K562 (cell line): ENCODE results near the gene FRMPD1. TPM values are rescaled to one million over a fixed set of nuclear protein-coding genes. Genes with fewer than 3 reads are reported as not detected.
A peak's percentile ranks its signal among the peaks of the same experiment; 100 is the strongest.

Experiments used
- ATAC-seq: fragments of 200-7000 bp; cut with Tn5 transposase; 3 replicates; pipeline ENCODE4 v1.9.1; 2020; ENCODE audit warnings: moderate library complexity
- BruUV-seq: library from RNA; stranded (reverse); fragments of 400-500 nt; replicated peaks from 2 replicates; lab custom pipeline; 2021; lab: Mats Ljungman, UMichigan
- CTCF ChIA-PET: fragments of 300-600 bp; formaldehyde crosslinking; extraction: SDS; loops from one replicate; lab custom pipeline; 2021; ENCODE audit warnings: low intra/inter-chr PET ratio; lab: Yijun Ruan, JAX
- POLR2A ChIA-PET: fragments of 300-600, 350-650 bp; sonication (Branson Sonifier 250); formaldehyde crosslinking; extraction: SDS; loops from one replicate; lab custom pipeline; 2021; ENCODE audit warnings: antibody characterized with exemption, inconsistent platforms; lab: Yijun Ruan, JAX
- DNase-seq, 4 experiments: peaks; one replicate each; pipeline versions ENCODE4 v3.0.0 to v3.0.0-alpha.2; 2011 to 2018; ENCODE audit warnings: low spot score in 3 of 4, mixed read lengths in 3 of 4; ENCODE audit errors: extremely low read depth in 1 of 4
- FAIRE-seq: peaks from 2 replicates; lab custom pipeline; 2011; peaks lifted over from hg19 to GRCh38; lab: Jason Lieb, UNC
- H2AFZ ChIP-seq: 2 replicates; pipeline ENCODE4 v1.6.0; 2011; ENCODE audit warnings: low read depth, low read length, control low read depth, inconsistent platforms
- H3K27ac ChIP-seq: fragments of 200-600 bp; 3 replicates; pipeline ENCODE4 v1.8.0; 2011; ENCODE audit warnings: low read depth, mild to moderate bottlenecking, control low read depth, inconsistent platforms, low read length, moderate library complexity, mixed read lengths; ENCODE audit errors: extremely low read depth
- H3K27me3 ChIP-seq, 2 experiments: fragments of 300-600 bp in 1 of 2; 2 replicates in 1 of 2; 3 replicates in 1 of 2; pipeline versions ENCODE4 v1.6.0 to v1.8.0; 2011; ENCODE audit warnings: inconsistent platforms in 2 of 2, low read length in 2 of 2, mild to moderate bottlenecking in 1 of 2, mixed read lengths in 1 of 2, moderate library complexity in 1 of 2; ENCODE audit not compliant: control insufficient read depth in 2 of 2, insufficient read depth in 2 of 2
- H3K36me3 ChIP-seq: fragments of 300-600 bp; 3 replicates; pipeline ENCODE4 v1.8.0; 2011; ENCODE audit warnings: mild to moderate bottlenecking, low read length, inconsistent platforms; ENCODE audit not compliant: control insufficient read depth, insufficient read depth
- H3K4me1 ChIP-seq, 2 experiments: fragments of 200-600 bp in 1 of 2; replicated peaks in 1 of 2; 2 replicates in 1 of 2; 3 replicates in 1 of 2; pipeline versions ENCODE4 v1.5.1 to v1.8.0; 2011; ENCODE audit warnings: inconsistent platforms in 2 of 2, low read length in 2 of 2, mild to moderate bottlenecking in 1 of 2, mixed read lengths in 1 of 2, moderate library complexity in 1 of 2; ENCODE audit not compliant: control insufficient read depth in 2 of 2, insufficient read depth in 2 of 2
- H3K4me2 ChIP-seq: 2 replicates; pipeline ENCODE4 v1.6.1; 2011; ENCODE audit warnings: low read length, control low read depth, inconsistent platforms, mixed read lengths; ENCODE audit not compliant: insufficient read depth
- H3K4me3 ChIP-seq: fragments of 200-600 bp; sonication (generic), shearing (Covaris generic); 2 replicates; pipeline ENCODE4 v1.5.1; 2016; ENCODE audit warnings: control low read depth, inconsistent platforms
- H3K79me2 ChIP-seq: fragments of 200-600 bp; 3 replicates; pipeline ENCODE4 v1.8.0; 2011; ENCODE audit warnings: low read length, inconsistent platforms; ENCODE audit not compliant: control insufficient read depth, insufficient read depth
- H3K9ac ChIP-seq, 2 experiments: 2 replicates each; pipeline versions ENCODE4 v1.6.0 to v1.6.1; 2011; ENCODE audit warnings: low read depth in 2 of 2, low read length in 2 of 2, control low read depth in 1 of 2, inconsistent platforms in 1 of 2, mild to moderate bottlenecking in 1 of 2, mixed read lengths in 1 of 2; ENCODE audit not compliant: insufficient read depth in 1 of 2
- H3K9me1 ChIP-seq: one replicate; pipeline ENCODE4 v1.6.0; 2011; ENCODE audit warnings: inconsistent platforms, mild to moderate bottlenecking, low read length, moderate library complexity; ENCODE audit not compliant: control insufficient read depth, insufficient read depth
- H3K9me3 ChIP-seq: replicated peaks from 2 replicates; pipeline ENCODE4 v1.5.1; 2011; ENCODE audit warnings: low read depth, low read length, inconsistent platforms; ENCODE audit not compliant: control insufficient read depth, insufficient read depth
- H4K20me1 ChIP-seq: replicated peaks from 2 replicates; pipeline ENCODE4 v1.6.1; 2011; ENCODE audit warnings: low read length, inconsistent platforms, mixed read lengths; ENCODE audit not compliant: control insufficient read depth, insufficient read depth
- BMI1 ChIP-seq: fragments of 150-350 bp; IDR thresholded peaks from 2 replicates; pipeline ENCODE4 v1.6.1; 2014; ENCODE audit warnings: low read length
- CBX3 ChIP-seq, 2 experiments: IDR thresholded peaks; 1 replicate in 1 of 2; 2 replicates in 1 of 2; pipeline ENCODE4 v1.6.1; 2012; ENCODE audit warnings: inconsistent platforms in 2 of 2, low read length in 2 of 2, borderline replicate concordance in 1 of 2, control low read depth in 1 of 2
- CXXC5 ChIP-seq: fragments of 250-450 bp; sonication (Bioruptor Pico); IDR thresholded peaks from 2 replicates; pipeline ENCODE4 v1.8.0; 2022; ENCODE audit warnings: inconsistent platforms, mild to moderate bottlenecking, moderate library complexity
- RB1 ChIP-seq: fragments of 450-650 bp; IDR thresholded peaks from 2 replicates; pipeline ENCODE4 v1.6.1; 2017; ENCODE audit warnings: low read depth, mild to moderate bottlenecking
- SMARCC2 ChIP-seq: fragments of 450-650 bp; IDR thresholded peaks from 2 replicates; pipeline ENCODE4 v1.6.1; 2017; ENCODE audit warnings: antibody characterized with exemption, moderate library complexity, mild to moderate bottlenecking, low read depth
- SP2 ChIP-seq: IDR thresholded peaks from 2 replicates; pipeline ENCODE4 v1.6.1; 2011; ENCODE audit warnings: mild to moderate bottlenecking, low read depth, low read length, moderate library complexity; ENCODE audit not compliant: poor library complexity, severe bottlenecking; ENCODE audit errors: extremely low read depth
- SRSF7 ChIP-seq: fragments of 200-400 bp; formaldehyde crosslinking; optimal IDR thresholded peaks from 2 replicates; pipeline ENCODE3; 2017; ENCODE audit warnings: mild to moderate bottlenecking, low read depth, low read length
- ZNF143 ChIP-seq: sonication (generic); formaldehyde crosslinking; IDR thresholded peaks from 2 replicates; pipeline ENCODE4 v1.9.0; 2022; ENCODE audit warnings: mild to moderate bottlenecking, missing genetic modification reagents
- WGBS: fragments of 100-300 bp; shearing (Covaris generic); methylation state at CpG from one replicate; pipeline ENCODE4 v1.1.6; 2016; ENCODE audit warnings: low coverage, mixed read lengths; ENCODE audit not compliant: insufficient coverage; ENCODE audit errors: missing lambda C conversion rate; 5-methylcytosine and 5-hydroxymethylcytosine counted together
- in situ Hi-C: fragments of 300-500 bp; cut with MboI; formaldehyde crosslinking; loops from 4 replicates; pipeline ENCODE4 v1.15.0; 2018; ENCODE audit warnings: inconsistent platforms, mixed read lengths
- intact Hi-C: fragments of 100-400 bp; cut with micrococcal nuclease; formaldehyde crosslinking; loops from 2 replicates; pipeline ENCODE4 v1.14.2; 2022
- polyA plus RNA-seq, 8 experiments: library from polyadenylated mRNA; depleted of rRNA in 4 of 8; stranded (reverse) in 5 of 8; unstranded in 3 of 8; fragments of >200 nt; fragmentation: Nextera tagmentation in 2 of 8; fragmentation: Illumina TruSeq in 1 of 8; extraction: Ambion mirVana in 2 of 8; extraction: Trizol in 1 of 8; gene quantifications; 2 replicates each; pipeline versions ENCODE4 v1.2.1 to v1.2.3, GENCODE V29; 2011 to 2014; ENCODE audit warnings: inconsistent platforms in 1 of 8, missing spikeins in 1 of 8
- total RNA-seq, 7 experiments: library from RNA; depleted of rRNA in 6 of 7; stranded (reverse); fragments of >200 nt in 6 of 7; fragmentation: Illumina TruSeq in 2 of 7; extraction: Trizol in 2 of 7; gene quantifications; 2 replicates each; pipeline versions ENCODE4 v1.2.1 to v1.2.3, GENCODE V29; 2011 to 2021; ENCODE audit warnings: low replicate concordance in 1 of 7
- TF ChIP-seq, protein P1 (sequence below): fragments of 250-450 bp; sonication (Bioruptor Pico); IDR thresholded peaks from 2 replicates; pipeline ENCODE4 v1.4.0; 2020; ENCODE audit warnings: mild to moderate bottlenecking, moderate library complexity
- TF ChIP-seq, protein P2 (sequence below), 2 experiments: fragments of 450-650 bp in 1 of 2; sonication (generic) in 1 of 2; formaldehyde crosslinking in 1 of 2; IDR thresholded peaks in 1 of 2; conservative IDR thresholded peaks in 1 of 2; 2 replicates each; pipeline versions ENCODE4 v1.6.1 to v1.8.1; 2016 to 2023; ENCODE audit warnings: mild to moderate bottlenecking in 2 of 2, moderate library complexity in 2 of 2, inconsistent platforms in 1 of 2, missing genetic modification reagents in 1 of 2
- TF ChIP-seq, protein P3 (sequence below): fragments of 450-650 bp; formaldehyde crosslinking; IDR thresholded peaks from 2 replicates; pipeline ENCODE4 v1.4.0; 2022; ENCODE audit warnings: missing genetic modification characterization
- TF ChIP-seq, protein P4 (sequence below), 2 experiments: fragments of 450-650 bp; conservative IDR thresholded peaks; 2 replicates each; pipeline ENCODE4 v1.6.1; 2017; ENCODE audit warnings: mild to moderate bottlenecking in 2 of 2, moderate library complexity in 2 of 2

The FRMPD1 gene
- total and polyA plus RNA-seq, 9 of the 15 experiments (the other 6 are each of a cell fraction or from before 2014, with no cell fraction given): not detected

DNA sequence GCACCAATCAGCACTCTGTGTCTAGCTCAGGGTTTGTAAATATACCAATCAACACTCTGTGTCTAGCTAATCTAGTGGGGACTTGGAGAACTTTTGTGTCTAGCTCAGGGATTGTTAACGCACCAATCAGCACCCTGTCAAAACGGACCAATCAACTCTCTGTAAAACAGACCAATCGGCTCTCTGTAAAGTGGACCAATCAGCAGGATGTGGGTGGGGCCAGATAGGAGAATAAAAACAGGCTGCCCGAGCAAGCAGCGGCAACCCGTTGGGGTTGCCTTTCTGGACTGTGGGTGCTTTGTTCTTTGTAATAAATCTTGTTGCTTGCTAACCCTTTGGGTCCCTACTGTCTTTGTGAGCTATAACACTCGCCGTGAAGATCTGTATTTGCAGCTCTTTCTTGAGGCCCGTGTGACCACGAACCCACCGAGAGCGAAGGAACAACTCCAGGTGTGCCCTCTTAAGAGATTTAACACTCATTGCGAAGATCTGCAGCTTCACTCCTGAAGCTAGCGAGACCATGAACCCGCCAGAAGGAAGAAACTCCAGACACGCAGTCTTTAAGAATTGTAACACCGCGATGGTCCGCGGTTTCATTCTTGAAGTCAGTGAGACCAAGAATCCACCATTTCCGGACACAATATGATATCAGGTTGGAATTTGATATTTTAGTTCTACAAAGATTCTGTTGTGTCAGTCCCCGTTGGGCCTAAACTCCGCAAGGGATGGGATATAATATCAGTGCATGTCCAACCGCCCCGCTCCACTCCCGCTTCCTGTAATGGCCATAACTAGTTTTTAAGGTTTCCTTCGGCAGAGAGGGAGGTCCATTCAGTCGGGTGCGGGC lies 102.1 kb downstream of the FRMPD1 start:
- no peak for DNase-seq
- Histone ChIP-seq H2AFZ (peak overlapping the region; percentile 99), H3K9me1 (no peaks in the 10 kb centered on the region), H3K4me3 (peak overlapping the region; percentile 89), H3K4me2 (peak overlapping the region; percentile 98), H4K20me1 (no peaks in the 10 kb centered on the region), H3K27me3 (no peaks in the 10 kb centered on the region), H3K36me3 (no peaks in the 10 kb centered on the region), H3K9ac (peak overlapping the region in 1 of 2 experiments; percentile 86; a peak in 3 of 4 replicates), H3K9me3 (peaks cover 2% of the 10 kb centered on the region; the same call in 1 of the 2 replicates), H3K4me1 (peaks cover 15 to 18% of the 10 kb centered on the region in 2 experiments; a peak in 4 of 5 replicates), H3K27ac (peak overlapping the region; percentile 71; the same call in 2 of the 3 replicates), H3K79me2 (peaks cover 12% of the 10 kb centered on the region)
- no peak for ATAC-seq
- WGBS: 78% methylated on average over 29 of the region's 29 CpGs
- intact Hi-C loops (no loop called here), in situ Hi-C loops (loop anchor here (10.0 kb wide), 1 partner anchor 152 kb away; the partner anchor contains the start of gene SLC25A51)
- CTCF ChIA-PET: no interaction called here
- POLR2A ChIA-PET: interaction anchor here (0.6 to 0.7 kb wide), 2 partner anchors 27 to 687 kb away, joined by 3 to 4 read pairs; no protein-coding TSS in a partner anchor
- no TSS peak for BruUV-seq
- no peak for FAIRE-seq
- no peak for TF ChIP-seq CXXC5 (CRISPR knock-in tag)
- no peak for TF ChIP-seq SRSF7
- TF ChIP-seq, protein P1, sequence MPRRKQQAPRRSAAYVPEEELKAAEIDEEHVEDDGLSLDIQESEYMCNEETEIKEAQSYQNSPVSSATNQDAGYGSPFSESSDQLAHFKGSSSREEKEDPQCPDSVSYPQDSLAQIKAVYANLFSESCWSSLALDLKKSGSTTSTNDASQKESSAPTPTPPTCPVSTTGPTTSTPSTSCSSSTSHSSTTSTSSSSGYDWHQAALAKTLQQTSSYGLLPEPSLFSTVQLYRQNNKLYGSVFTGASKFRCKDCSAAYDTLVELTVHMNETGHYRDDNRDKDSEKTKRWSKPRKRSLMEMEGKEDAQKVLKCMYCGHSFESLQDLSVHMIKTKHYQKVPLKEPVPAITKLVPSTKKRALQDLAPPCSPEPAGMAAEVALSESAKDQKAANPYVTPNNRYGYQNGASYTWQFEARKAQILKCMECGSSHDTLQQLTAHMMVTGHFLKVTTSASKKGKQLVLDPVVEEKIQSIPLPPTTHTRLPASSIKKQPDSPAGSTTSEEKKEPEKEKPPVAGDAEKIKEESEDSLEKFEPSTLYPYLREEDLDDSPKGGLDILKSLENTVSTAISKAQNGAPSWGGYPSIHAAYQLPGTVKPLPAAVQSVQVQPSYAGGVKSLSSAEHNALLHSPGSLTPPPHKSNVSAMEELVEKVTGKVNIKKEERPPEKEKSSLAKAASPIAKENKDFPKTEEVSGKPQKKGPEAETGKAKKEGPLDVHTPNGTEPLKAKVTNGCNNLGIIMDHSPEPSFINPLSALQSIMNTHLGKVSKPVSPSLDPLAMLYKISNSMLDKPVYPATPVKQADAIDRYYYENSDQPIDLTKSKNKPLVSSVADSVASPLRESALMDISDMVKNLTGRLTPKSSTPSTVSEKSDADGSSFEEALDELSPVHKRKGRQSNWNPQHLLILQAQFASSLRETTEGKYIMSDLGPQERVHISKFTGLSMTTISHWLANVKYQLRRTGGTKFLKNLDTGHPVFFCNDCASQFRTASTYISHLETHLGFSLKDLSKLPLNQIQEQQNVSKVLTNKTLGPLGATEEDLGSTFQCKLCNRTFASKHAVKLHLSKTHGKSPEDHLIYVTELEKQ (CRISPR knock-in tag): no peak
- TF ChIP-seq, protein P2, sequence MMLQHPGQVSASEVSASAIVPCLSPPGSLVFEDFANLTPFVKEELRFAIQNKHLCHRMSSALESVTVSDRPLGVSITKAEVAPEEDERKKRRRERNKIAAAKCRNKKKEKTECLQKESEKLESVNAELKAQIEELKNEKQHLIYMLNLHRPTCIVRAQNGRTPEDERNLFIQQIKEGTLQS (IDR thresholded peaks at IDR 0.05): peak; percentile 5; the same call in 1 of the 2 replicates
- TF ChIP-seq, protein P2 (CRISPR knock-in tag; conservative IDR thresholded peaks at IDR 0.05): no peak
- no peak for TF ChIP-seq SMARCC2
- no peak for TF ChIP-seq SP2
- no peak for TF ChIP-seq RB1
- TF ChIP-seq, protein P3, sequence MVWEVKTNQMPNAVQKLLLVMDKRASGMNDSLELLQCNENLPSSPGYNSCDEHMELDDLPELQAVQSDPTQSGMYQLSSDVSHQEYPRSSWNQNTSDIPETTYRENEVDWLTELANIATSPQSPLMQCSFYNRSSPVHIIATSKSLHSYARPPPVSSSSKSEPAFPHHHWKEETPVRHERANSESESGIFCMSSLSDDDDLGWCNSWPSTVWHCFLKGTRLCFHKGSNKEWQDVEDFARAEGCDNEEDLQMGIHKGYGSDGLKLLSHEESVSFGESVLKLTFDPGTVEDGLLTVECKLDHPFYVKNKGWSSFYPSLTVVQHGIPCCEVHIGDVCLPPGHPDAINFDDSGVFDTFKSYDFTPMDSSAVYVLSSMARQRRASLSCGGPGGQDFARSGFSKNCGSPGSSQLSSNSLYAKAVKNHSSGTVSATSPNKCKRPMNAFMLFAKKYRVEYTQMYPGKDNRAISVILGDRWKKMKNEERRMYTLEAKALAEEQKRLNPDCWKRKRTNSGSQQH: no peak
- TF ChIP-seq, protein P4, sequence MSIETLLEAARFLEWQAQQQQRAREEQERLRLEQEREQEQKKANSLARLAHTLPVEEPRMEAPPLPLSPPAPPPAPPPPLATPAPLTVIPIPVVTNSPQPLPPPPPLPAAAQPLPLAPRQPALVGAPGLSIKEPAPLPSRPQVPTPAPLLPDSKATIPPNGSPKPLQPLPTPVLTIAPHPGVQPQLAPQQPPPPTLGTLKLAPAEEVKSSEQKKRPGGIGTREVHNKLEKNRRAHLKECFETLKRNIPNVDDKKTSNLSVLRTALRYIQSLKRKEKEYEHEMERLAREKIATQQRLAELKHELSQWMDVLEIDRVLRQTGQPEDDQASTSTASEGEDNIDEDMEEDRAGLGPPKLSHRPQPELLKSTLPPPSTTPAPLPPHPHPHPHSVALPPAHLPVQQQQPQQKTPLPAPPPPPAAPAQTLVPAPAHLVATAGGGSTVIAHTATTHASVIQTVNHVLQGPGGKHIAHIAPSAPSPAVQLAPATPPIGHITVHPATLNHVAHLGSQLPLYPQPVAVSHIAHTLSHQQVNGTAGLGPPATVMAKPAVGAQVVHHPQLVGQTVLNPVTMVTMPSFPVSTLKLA (conservative IDR thresholded peaks at IDR 0.05): no peak
- 0 out of 3 replicates have a peak, but pooled peaks of 1 of the 2 experiments have one; percentile 3 for TF ChIP-seq CBX3 (IDR thresholded peaks at IDR 0.05; ENCODE audit: borderline replicate concordance in 1 of 2, low read length in 2 of 2)
- TF ChIP-seq ZNF143 (CRISPR knock-in tag): no peak
- TF ChIP-seq BMI1: no peak
